ENCODE data around the gene GRAP2. TPM values are rescaled to one million over a fixed set of nuclear protein-coding genes. Genes with fewer than 3 reads are reported as not detected.

The GRAP2 gene
- total RNA-seq, 1 experiment from 2014 or later, result 0.12 TPM

- Mint-ChIP-seq H3K36me3 (ENCODE audit: insufficient read depth, unreplicated experiment) (no peaks in the 10 kb centered on the region), H3K27ac (ENCODE audit: low read depth, unreplicated experiment) (no peak overlapping the region), H3K9me3 (ENCODE audit: unreplicated experiment) (no peaks in the 10 kb centered on the region), H3K27me3 (ENCODE audit: insufficient read depth, unreplicated experiment) (peaks cover 20% of the 10 kb centered on the region), H3K4me3 (ENCODE audit: unreplicated experiment) (no peak overlapping the region), H3K4me1 (ENCODE audit: insufficient read depth, unreplicated experiment) (no peaks in the 10 kb centered on the region)
- CTCF ChIA-PET, result interaction anchor here (0.6 to 1.4 kb wide), 8 partner anchors 16 to 589 kb away, joined by 3 to 5 read pairs (median 3); no protein-coding TSS in a partner anchor
- POLR2A ChIA-PET, result interaction anchor here (0.6 to 1.6 kb wide), 2 partner anchors 17 to 74 kb away, joined by 3 to 4 read pairs; no protein-coding TSS in a partner anchor
- intact Hi-C loops (cut with micrococcal nuclease), result loop anchor here (2.0 to 10.0 kb wide), 3 partner anchors 90 to 412 kb away; partner anchors contain the start of gene ADSL
- no TSS peak for BruUV-seq (replicated peaks)
- DNase-seq (ENCODE audit: unreplicated experiment), result peak; percentile 66
- TF ChIP-seq CTCF (IDR thresholded peaks at IDR 0.05; ENCODE audit: unreplicated experiment), result peak; percentile 76
Measured at GRCh38 chr22:39932918-39933649, 32.2 kb downstream of the GRAP2 start.

- CTCF ChIA-PET, result interaction anchor here (0.6 to 1.3 kb wide), 6 partner anchors 9 to 590 kb away, joined by 3 to 5 read pairs (median 4); no protein-coding TSS in a partner anchor
- Mint-ChIP-seq H3K27ac (ENCODE audit: low read depth, unreplicated experiment) (no peak overlapping the region), H3K36me3 (ENCODE audit: insufficient read depth, unreplicated experiment) (no peaks in the 10 kb centered on the region), H3K9me3 (ENCODE audit: unreplicated experiment) (no peaks in the 10 kb centered on the region), H3K27me3 (ENCODE audit: insufficient read depth, unreplicated experiment) (peaks cover 20% of the 10 kb centered on the region), H3K4me3 (ENCODE audit: unreplicated experiment) (no peak overlapping the region), H3K4me1 (ENCODE audit: insufficient read depth, unreplicated experiment) (no peaks in the 10 kb centered on the region)
- no TSS peak for BruUV-seq (replicated peaks)
- intact Hi-C loops (cut with micrococcal nuclease), result loop anchor here (2.0 to 10.0 kb wide), 3 partner anchors 89 to 411 kb away; partner anchors contain the start of gene ADSL
- POLR2A ChIA-PET, result no interaction called here
- no peak for DNase-seq (ENCODE audit: unreplicated experiment)
- TF ChIP-seq CTCF (IDR thresholded peaks at IDR 0.05; ENCODE audit: unreplicated experiment), result no peak
Measured at GRCh38 chr22:39933741-39934140, 32.9 kb downstream of the GRAP2 start.

GRCh38 chr22:39935116-39935515 is 34.2 kb downstream of the GRAP2 start:
- no peaks in the 10 kb centered on the region for H3K9me3 Mint-ChIP-seq (ENCODE audit: unreplicated experiment)
- ChIA-PET CTCF (no interaction called here), POLR2A (interaction anchor here (0.7 kb wide), 1 partner anchor 37 kb away, joined by 4 read pairs; no protein-coding TSS in a partner anchor)
- no peak overlapping the region for H3K4me3 Mint-ChIP-seq (ENCODE audit: unreplicated experiment)
- intact Hi-C loops (cut with micrococcal nuclease), result loop anchor here (10.0 kb wide), 2 partner anchors 310 to 410 kb away; partner anchors contain the start of gene ADSL
- H3K27me3 Mint-ChIP-seq (ENCODE audit: insufficient read depth, unreplicated experiment), result peaks cover 20% of the 10 kb centered on the region
- no peak for TF ChIP-seq CTCF (IDR thresholded peaks at IDR 0.05; ENCODE audit: unreplicated experiment)
- no peak overlapping the region for H3K27ac Mint-ChIP-seq (ENCODE audit: low read depth, unreplicated experiment)
- no peaks in the 10 kb centered on the region for H3K4me1 Mint-ChIP-seq (ENCODE audit: insufficient read depth, unreplicated experiment)
- no peak for DNase-seq (ENCODE audit: unreplicated experiment)
- no peaks in the 10 kb centered on the region for H3K36me3 Mint-ChIP-seq (ENCODE audit: insufficient read depth, unreplicated experiment)
- BruUV-seq (replicated peaks), result no TSS peak

GRCh38 chr22:39935612-39936011 is 34.7 kb downstream of the GRAP2 start:
- H3K36me3 Mint-ChIP-seq (ENCODE audit: insufficient read depth, unreplicated experiment), result no peaks in the 10 kb centered on the region
- H3K27ac Mint-ChIP-seq (ENCODE audit: low read depth, unreplicated experiment), result no peak overlapping the region
- no TSS peak for BruUV-seq (replicated peaks)
- ChIA-PET CTCF (no interaction called here), POLR2A (no interaction called here)
- no peaks in the 10 kb centered on the region for H3K4me1 Mint-ChIP-seq (ENCODE audit: insufficient read depth, unreplicated experiment)
- TF ChIP-seq CTCF (IDR thresholded peaks at IDR 0.05; ENCODE audit: unreplicated experiment), result no peak
- peaks cover 20% of the 10 kb centered on the region for H3K27me3 Mint-ChIP-seq (ENCODE audit: insufficient read depth, unreplicated experiment)
- no peak overlapping the region for H3K4me3 Mint-ChIP-seq (ENCODE audit: unreplicated experiment)
- intact Hi-C loops (cut with micrococcal nuclease), result loop anchor here (10.0 kb wide), 2 partner anchors 311 to 409 kb away; partner anchors contain the start of gene ADSL
- DNase-seq (ENCODE audit: unreplicated experiment), result no peak
- no peaks in the 10 kb centered on the region for H3K9me3 Mint-ChIP-seq (ENCODE audit: unreplicated experiment)
